Stimulated activated CD4-positive, alpha-beta T cell treated with anti-CD3 and anti-CD28 coated beads, Interleukin-1b, Interleukin-23, amount 100 ng/mL, for 48 hours (primary cell): ENCODE measurements around the gene BDKRB1.
A peak's percentile ranks its signal among the peaks of the same experiment; 100 is the strongest.

Source experiments
- DNase-seq: peaks from one replicate; pipeline ENCODE4 v3.0.0-alpha.2; 2020

Gene BDKRB1

DNA sequence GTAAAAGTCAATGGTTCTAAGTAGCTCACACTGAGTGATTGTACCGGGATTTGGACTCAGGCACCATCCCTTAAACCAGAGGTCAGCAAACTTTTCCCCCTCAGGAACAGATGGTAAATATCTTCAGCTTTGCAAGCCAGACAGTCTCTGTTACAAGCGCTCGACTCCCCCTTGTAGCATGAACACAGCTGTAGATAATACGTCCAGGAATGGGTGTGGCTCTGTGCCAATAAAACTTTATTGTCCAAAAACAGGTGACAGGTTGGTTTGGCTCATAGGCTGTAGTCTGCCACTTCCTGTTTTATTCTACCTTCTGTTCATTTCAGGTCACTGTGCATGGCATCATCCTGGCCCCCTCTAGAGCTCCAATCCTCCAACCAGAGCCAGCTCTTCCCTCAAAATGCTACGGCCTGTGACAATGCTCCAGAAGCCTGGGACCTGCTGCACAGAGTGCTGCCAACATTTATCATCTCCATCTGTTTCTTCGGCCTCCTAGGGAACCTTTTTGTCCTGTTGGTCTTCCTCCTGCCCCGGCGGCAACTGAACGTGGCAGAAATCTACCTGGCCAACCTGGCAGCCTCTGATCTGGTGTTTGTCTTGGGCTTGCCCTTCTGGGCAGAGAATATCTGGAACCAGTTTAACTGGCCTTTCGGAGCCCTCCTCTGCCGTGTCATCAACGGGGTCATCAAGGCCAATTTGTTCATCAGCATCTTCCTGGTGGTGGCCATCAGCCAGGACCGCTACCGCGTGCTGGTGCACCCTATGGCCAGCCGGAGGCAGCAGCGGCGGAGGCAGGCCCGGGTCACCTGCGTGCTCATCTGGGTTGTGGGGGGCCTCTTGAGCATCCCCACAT is 7.6 kb downstream of the BDKRB1 start:
- DNase-seq: no peak

DNA sequence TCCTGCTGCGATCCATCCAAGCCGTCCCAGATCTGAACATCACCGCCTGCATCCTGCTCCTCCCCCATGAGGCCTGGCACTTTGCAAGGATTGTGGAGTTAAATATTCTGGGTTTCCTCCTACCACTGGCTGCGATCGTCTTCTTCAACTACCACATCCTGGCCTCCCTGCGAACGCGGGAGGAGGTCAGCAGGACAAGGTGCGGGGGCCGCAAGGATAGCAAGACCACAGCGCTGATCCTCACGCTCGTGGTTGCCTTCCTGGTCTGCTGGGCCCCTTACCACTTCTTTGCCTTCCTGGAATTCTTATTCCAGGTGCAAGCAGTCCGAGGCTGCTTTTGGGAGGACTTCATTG is 8.2 kb downstream of the BDKRB1 start:
- DNase-seq: no peak

DNA sequence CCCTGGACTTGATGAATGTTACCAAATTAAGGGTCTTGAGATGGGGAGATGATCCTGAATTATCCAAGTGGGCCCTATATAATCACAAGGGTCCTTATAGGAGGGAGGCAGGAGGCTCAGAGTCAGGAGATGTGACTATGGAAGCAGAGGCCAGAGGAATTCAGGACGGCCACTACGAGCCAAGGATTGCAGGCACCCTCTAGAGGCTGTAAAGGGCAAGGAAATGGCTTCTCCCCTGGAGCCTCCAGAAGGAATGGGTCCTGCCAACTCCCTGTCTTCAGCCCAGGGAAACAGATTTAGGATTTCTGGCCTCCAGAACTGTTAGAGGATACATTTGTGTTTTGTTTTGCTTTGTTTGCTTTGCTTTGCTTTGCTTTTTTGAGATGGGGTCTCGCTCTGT is 8.8 kb downstream of the BDKRB1 start:
- DNase-seq: no peak

DNA sequence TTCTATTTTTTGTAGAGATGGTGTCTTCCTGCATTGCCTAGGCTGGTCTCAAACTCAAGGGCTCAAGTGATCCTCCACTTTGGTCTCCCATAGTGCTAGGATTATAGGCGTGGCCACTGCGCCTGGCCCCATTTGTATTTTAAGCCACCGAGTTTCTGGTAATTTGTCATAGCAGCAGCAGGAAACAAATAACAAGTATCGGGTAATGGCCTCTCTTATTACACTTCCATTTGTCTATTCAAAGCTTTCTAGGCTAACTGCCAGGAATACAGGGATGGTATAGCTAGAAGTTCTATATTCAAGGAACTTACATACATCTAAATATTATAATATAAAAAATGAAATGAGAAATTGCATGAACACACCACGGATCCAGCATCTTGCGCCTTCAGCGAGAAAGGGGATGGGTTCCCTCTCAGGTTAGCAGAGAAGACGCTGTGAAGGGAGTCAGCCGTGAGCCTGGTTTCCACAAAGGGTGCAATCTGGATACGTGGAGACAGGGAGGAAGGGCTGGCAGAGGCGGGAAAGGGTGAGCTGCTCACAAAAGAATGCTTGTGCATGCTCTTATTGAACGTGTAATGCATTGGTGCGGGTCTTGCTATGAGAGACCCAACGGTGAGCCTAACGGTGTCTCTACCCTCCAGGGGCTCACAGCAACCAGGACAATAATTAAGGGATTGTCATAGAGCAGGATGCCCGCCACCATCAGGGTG is 9.5 kb downstream of the BDKRB1 start:
- no peak for DNase-seq

DNA sequence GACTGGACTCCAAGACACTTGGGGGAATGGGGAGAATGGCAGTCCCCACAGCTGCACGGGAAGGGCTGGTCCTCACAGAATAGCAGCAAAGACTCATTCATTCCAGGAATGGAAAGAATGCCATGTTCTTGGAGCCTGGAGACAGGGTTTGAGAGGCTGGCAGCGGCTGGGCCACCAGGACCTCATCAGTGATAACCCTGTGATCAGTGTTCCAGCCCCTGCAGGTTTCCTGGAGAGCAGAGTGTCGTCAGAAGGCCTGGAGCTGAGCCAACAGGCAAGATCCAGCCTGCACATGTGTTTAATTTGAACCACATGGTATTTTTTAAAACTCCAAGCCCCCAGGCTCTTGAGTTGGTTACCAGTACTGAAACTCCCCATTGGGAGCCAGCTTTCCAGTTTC is 11.3 kb downstream of the BDKRB1 start:
- no peak for DNase-seq

DNA sequence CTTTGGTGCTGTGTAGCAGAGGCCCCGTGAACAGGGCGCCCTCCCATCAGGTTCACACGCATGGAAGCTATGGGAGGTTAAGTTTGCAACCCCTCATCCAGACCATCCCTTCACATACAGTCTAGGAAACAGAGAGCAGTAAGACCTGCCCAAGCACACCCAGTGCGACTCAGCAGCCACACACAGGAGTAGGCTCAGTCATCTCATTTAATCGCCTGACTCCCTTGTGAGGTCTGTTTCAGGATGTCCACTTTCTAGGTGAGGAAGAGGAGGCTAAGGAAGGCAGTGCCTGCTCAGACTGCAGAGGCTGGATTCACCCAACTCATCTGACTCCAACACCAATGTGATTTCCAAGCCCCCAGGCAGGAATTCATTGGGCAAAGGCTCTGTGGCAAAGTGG is 11.9 kb downstream of the BDKRB1 start:
- DNase-seq: no peak

DNA sequence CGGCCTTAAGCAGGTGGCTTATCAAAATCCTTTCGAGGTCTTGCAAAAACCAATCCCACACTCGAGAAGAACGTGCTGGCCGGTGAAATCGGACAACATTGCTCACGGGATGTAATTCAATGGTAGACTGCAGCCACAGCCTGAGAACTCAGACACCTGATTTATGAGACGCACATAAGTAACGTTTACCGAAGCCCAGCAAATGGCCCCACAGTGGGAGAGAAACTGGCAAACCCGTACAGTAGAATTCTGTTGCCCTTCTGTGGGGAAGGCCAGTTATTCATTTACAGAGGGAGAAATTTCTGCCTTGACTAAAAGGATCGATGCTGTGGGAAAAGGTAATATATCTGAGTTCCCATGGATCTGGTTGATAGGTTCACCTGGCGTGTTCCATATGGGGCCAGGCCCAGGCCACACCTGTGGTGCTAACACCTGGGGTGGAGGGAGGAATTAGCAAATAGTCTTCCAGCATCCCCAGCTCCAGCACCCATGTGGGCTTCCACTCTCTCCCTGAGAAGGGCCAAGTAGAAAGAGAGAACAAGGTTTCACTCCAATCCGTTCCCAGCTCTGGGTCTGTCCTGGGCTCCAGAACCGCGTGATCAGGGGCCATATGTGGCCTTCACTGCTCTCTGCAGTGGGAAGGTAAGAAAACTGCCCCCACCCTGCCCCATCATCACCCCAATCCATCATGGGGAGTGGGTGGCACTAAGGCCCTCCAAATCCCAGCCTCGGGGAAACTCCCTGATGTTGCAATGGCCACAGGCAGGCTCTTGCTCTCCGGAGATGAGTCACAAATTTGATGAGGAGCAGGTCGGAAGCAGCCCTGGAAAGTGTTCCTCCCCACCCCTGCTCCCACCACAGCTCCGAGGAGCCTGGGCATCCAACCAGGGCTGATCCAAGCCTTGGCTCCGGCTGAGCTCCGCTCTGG is 12.7 kb downstream of the BDKRB1 start:
- DNase-seq: no peak

DNA sequence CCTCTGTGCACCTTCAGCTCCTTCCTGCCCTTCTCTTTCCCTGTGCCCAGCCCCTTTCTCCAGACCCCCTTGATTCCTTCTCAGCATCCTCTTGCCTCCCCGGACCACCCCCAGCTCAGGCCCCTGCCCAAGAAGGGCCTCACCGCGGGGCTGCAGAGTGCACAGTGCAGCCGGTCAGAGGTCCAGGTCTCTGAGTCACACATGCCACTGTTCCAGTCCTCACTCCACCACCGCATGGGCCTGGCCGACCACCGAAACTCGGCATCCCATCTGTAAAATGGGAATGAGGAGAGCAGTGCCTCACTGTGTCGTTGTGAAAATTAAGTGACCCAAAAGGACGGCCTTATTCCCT is 13.3 kb downstream of the BDKRB1 start:
- no peak for DNase-seq

DNA sequence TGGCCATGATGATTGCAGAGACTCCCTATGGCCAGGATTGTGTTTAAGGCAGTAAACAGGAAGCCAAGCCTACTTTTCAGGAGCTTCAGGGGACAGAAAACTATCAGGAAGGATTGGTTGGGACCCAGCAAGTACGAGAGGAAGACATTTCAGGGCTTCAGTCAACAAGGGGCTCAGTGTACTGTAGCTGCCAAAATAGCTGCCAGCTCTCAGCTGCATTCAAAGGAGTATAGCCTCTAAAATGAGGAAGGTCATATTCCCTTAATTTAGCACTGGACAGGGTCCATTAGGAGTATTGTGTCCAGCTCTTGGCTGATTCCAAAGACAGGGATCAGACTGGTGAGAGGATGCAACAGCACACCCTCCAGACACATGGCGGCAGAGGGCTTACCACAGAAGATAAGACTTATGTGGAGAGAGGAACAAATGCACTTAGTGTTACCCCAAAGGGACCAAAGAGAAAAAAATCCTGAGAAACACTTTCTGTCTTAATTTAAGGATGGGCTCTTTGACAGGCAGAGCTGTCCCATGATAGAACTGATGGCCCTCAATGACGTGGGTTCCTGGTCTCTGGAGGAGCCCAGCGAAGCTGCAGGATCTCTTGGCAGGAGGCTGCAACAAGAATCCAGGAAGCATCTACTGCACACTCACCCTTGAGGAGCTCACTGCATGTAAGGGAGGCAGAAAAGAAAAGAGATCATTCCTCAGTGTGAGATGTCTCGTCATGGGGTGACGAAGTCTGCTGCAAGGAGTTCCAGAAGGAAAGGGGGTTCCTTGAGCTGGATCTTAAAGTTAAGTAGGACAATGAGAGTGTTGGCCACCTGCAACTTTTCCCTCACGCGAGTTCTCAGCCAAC is 14.8 kb downstream of the BDKRB1 start:
- DNase-seq: no peak

DNA sequence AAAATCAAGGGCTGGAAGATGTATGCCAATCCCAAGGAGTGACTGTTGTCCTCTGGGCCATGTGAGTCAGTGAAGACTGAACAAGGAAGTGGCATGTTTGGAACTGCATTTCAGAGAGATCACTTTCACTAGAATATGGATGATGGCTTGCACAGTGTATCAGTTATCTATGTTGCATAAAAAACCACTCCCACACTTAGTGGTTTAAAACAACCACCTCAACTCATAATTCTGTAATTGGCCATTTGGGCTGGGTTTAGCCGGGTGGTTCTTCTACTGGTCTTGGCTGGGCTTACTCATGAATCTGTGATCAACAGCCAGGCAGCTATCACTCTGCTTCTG is 15.4 kb downstream of the BDKRB1 start:
- no peak for DNase-seq

DNA sequence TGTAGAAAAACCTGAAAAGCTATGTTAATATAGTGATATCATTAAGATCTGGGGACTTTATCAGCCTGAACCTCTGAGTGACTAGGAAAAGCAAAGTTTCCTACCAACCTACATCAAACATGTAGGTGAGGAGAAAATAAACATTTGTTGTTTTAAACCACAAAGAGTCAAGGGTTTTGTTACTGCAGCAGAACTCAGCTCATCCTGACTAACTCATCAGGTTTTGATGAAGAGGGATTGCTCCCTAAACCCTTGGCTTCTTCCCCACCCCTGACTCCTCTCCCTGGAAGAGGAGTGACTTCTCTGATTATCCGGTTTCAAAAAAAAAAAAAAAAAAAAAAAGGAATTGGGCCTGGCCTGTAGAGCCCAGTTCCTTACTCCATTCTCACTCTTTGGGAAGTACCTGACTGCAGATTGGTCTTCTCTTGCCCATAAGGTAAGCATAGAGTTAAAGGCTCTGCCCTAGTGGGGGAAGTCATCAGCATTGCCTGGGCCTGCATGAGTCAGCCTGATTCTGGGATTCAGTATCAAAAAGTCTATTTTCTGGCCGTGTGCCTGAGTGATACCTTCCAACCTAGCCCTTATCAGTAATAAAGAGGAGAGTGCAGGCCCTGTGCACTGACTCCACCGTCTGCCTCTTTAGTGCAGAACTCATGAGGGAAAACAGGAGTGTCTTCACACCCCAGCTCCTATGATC is 16.9 kb downstream of the BDKRB1 start:
- DNase-seq: no peak

DNA sequence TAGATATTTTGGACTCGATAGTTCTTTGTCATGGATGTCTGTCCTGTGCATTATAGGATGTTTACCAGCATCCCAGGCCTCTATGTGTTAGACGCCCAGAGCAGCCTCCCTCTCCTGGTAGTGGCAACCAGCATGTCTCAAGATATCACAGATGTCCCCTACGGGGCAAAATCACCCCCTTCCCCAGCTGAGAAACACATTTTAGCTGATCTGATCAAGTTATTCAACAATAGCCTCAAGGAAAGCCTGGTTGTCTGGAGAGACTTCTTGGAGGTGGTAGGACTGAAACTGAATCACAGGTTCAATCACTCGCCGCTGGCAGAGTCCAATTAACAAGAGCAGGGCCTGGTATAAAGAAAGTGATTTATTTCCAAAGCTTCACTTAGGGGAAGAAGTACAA is 17.6 kb downstream of the BDKRB1 start:
- no peak for DNase-seq

DNA sequence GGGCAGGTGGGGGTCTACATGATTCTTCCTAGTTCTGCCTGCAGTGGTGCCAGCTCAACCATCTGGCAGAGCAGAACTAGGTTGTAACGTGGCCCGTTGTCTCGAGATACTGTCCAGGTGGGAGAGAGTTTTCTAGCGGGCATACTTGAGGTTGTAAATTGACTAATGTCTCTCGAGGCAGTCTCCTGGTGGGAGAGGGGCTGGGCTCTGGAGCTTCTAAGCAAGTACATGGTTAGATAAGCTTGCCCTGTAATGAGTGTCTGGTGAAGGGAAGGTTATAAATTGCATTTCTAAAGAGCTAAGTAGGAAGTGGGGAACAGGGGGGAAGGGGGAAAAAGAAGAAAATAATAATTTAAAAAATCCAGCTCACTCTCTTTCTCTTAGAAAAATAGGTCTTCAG is 18.1 kb downstream of the BDKRB1 start:
- DNase-seq: no peak

DNA sequence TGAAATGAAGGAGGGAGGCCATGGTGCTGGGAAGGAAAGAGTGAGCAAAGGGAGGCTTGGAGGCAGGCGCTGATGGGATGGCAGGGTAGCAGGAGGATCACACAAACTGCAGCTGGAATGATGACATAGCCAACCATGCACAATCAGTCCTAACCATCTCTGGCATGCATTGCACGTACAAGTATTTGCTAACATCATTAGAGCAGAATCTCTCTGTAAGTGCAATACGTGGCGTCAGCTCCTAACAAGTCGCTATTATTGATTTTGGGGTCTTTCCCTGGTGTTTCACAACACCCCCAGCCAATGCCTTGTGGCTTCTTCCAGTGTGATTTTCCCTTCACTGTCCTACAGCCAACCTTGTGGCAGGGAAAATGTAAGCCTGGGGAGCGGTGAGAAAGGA is 18.5 kb downstream of the BDKRB1 start:
- no peak for DNase-seq

DNA sequence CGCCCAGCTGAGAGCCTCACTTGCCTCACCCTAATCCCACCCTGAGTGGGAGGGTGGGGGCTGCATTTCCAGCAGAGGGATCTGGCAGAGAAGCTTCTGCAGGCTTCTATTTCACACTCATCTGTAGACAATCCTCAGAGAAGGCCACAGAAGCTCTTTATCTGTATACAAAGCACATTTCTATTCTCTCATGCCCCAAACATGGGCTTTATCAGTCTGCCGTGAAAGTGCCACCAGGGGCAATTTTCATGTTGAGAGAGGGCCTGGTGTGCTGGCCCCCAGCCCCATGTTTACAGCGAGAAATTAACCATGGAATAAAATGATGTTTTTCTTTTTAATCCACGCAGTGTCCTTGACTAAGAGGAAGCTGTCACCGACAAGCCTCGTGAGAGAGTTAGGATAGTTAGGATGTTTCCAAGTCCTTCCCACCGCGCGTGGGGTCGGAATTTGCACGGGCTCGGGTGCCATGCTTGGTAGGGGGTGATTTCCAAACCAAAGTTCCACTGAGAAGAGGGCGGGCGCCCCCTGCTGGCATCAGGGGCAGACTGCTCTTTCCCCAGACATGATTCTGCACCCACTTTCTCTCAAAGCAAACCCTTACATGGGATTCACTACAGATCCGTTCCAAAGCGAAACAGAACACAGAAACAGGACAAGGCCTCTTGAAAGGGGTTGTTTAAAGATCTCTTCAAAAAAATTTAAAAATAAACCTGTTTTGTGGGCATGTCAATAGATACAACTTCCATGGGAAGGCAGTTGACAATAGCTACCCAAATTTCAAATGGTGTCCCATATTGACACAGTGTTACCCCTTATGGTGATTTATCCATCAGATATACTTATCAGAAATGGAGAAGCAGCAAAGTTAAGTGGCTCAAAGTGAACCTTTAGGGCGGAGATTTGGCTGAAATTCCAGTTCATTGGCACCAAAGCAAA is 19.4 kb downstream of the BDKRB1 start:
- peak; percentile 63 for DNase-seq

DNA sequence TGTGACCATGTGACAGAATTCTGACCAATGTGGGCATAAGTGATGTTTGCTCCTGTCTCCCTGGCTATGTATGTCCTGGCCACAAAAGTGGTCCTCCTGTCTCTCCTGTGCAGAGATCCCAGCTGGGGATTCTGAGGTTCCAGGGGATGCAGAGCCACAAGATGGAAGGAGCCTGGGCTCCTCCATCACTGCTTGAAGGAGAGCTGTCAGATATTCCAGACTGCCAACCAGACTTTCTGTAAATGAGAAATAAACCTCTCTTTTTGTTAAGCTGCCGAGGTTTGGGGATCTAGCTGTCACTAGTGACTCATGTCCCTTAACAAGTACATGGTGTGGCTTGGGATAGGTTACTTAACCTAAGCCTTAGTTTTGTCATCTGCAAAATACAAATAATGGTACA is 21.9 kb downstream of the BDKRB1 start:
- no peak for DNase-seq

DNA sequence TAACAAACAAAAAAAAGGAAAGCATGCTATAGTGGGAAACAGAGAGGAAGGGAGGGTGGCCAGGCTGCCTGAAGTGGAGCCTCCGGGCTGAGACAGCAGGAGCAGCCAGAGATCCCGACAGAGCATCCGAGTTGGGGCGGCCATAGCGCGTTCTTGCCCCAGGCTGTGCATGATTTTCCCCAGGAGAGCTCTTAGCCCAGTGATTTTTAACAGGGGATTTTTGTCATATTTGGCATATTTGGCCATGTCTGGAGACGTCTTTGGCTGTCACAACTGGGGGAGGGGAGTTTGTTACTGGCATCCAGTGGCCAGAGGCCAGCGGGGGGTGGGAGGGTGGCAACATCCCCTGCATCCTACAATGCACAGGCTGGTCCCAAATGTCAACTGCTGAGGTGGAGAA is 23.6 kb downstream of the BDKRB1 start:
- no peak for DNase-seq

DNA sequence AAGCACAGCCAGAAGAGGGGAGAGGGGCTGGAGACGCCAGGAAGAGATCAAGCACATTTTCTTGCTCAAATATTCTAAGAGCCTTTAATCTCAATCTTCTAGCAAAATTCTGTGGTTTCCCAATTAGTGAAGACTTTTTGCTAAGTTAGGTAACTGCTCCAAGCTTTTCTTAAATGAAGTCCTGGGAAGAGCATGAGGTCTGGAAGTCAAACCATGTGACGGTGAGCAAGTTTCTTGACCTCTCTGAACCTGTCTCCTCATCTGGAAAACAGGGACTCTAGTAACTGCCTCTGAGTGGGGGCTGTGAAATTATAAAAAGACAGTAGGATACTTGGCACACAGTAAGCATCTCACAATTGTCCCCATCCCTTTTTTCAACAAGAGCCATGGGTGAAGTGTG is 24.1 kb downstream of the BDKRB1 start:
- no peak for DNase-seq

DNA sequence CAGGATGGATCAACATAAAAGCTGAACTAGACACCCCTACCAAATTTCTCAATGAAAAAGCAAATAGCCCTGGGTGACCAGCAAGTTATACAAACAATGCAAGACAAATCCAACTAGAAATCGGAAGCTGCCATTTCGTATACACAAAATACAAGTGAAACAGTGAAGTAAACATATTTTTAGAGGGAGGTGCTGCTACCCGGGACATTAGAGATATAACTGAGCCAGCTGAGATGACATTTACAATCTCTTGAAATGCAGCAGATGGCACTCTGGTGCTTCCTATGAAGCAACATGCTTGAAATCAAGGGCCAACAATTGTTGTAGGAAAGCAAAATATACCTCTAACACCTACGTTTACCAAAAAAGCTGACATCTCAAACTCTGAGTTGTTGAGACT is 25.5 kb downstream of the BDKRB1 start:
- no peak for DNase-seq

DNA sequence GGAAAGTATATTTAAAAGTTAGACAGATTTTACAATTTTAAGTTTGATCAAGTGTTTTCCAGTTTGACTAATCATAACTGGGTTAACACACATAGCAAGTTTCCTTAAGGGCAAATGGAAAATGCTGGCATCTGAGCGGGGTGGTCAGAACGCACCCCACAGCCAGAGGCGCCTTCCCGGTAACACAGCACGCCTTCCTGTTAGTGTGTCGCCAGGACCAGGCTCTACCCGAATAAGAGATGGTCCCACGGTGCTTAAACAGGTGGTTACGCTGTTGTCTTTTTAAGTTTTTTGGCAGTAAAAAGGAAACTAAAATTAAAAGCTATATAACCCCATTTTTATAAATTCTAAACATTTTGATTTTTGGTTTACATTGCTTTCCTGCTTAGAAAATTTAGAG is 28.0 kb downstream of the BDKRB1 start:
- DNase-seq: no peak

DNA sequence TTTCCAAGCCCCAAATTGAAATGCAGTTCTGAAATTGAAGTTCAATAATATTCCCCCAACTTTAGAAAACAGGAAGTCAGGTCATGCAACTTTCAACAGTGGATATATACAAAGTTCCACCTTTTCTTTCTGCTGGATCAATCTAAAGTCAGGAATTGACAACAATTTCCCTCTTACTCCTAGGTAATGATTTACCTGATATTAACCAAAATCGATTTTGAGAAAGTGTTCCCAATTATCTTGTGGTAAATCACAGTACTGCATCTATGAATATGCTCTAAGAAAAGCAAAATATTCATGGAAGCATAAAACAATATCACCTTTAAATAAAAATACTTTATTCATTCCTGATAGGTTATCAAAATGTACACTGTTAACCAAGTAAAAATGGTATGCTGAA is 28.4 kb downstream of the BDKRB1 start:
- no peak for DNase-seq
